ENCODE data around the gene ADIPOQ.

GRCh38 chr3:186845756-186846155 lies 3.2 kb downstream of the ADIPOQ start:
- TF ChIP-seq POLR2AphosphoS5 (IDR thresholded peaks at IDR 0.05; ENCODE audit: low read depth, low read length) (no peak), SPI1 (IDR thresholded peaks at IDR 0.05; ENCODE audit: low read depth, low read length) (no peak), POLR2A (IDR thresholded peaks at IDR 0.05; ENCODE audit: low read depth, low read length) (no peak), TAF1 (IDR thresholded peaks at IDR 0.05; ENCODE audit: low read depth, low read length) (no peak), POU2F2 (IDR thresholded peaks at IDR 0.05; ENCODE audit: low read depth, low read length) (no peak)

Data from GM12891 (cell line).